ENCODE results near the gene CADPS. TPM values are rescaled to one million over a fixed set of nuclear protein-coding genes. Genes with fewer than 3 reads are reported as not detected.
A peak's percentile ranks its signal among the peaks of the same experiment; 100 is the strongest.

The CADPS gene
- total and polyA plus RNA-seq, 4 donors, result 0.13 to 3.6 (median 0.49) TPM

- Histone ChIP-seq H3K4me1 (ENCODE audit: control insufficient read depth in 5 of 5, insufficient read depth in 5 of 5, low read length in 5 of 5) (peaks cover 0 to 6% (median 0%) of the 10 kb centered on the region in 5 donors), H3K9ac (ENCODE audit: insufficient read depth in 1 of 2, low read length in 2 of 2) (no peak overlapping the region), H3K27me3 (ENCODE audit: control insufficient read depth in 3 of 3, insufficient read depth in 3 of 3, low read length in 2 of 3) (peaks cover 0 to 44% (median 20%) of the 10 kb centered on the region in 3 donors), H3K4me3 (no peak overlapping the region), H3K27ac (ENCODE audit: low read depth in 1 of 2, low read length in 1 of 2) (no peak overlapping the region), H3K9me3 (ENCODE audit: control insufficient read depth in 4 of 4, insufficient read depth in 3 of 4, low read length in 3 of 4) (peaks cover 0 to 7% (median 0%) of the 10 kb centered on the region in 4 donors), H3K36me3 (ENCODE audit: control insufficient read depth in 4 of 4, insufficient read depth in 4 of 4, low read length in 4 of 4) (no peaks in the 10 kb centered on the region)
- TF ChIP-seq CTCF (IDR thresholded peaks at IDR 0.05; ENCODE audit: control extremely low read depth, extremely low read depth), result no peak
- 87 to 88% methylated on average over 3 of the region's 3 CpGs for WGBS, 2 donors
- DNase-seq (no peak), ATAC-seq (ENCODE audit: insufficient read depth, low FRiP score) (no peak)
Measured at GRCh38 chr3:62387251-62387650, 488.0 kb downstream of the CADPS start.

- H3K4me3 ChIP-seq, result no peak overlapping the region
- H3K4me1 ChIP-seq (ENCODE audit: control insufficient read depth in 5 of 5, insufficient read depth in 5 of 5, low read length in 5 of 5), result peaks cover 0 to 7% (median 0%) of the 10 kb centered on the region in 5 donors
- no peaks in the 10 kb centered on the region for H3K36me3 ChIP-seq (ENCODE audit: control insufficient read depth in 4 of 4, insufficient read depth in 4 of 4, low read length in 4 of 4)
- ATAC-seq (ENCODE audit: insufficient read depth, low FRiP score) (no peak), DNase-seq (peak in 1 of 3 donors; percentile 11)
- H3K9ac ChIP-seq (ENCODE audit: insufficient read depth in 1 of 2, low read length in 2 of 2), result no peak overlapping the region
- H3K27ac ChIP-seq (ENCODE audit: low read depth in 1 of 2, low read length in 1 of 2), result no peak overlapping the region
- H3K9me3 ChIP-seq (ENCODE audit: control insufficient read depth in 4 of 4, insufficient read depth in 3 of 4, low read length in 3 of 4), result peaks cover 0 to 5% (median 0%) of the 10 kb centered on the region in 4 donors
- no peak for TF ChIP-seq CTCF (IDR thresholded peaks at IDR 0.05; ENCODE audit: control extremely low read depth, extremely low read depth)
- H3K27me3 ChIP-seq (ENCODE audit: control insufficient read depth in 3 of 3, insufficient read depth in 3 of 3, low read length in 2 of 3), result peaks cover 19 to 89% (median 81%) of the 10 kb centered on the region in 3 donors
- 5 to 6% methylated on average over 21 of the region's 21 CpGs for WGBS, 2 donors
Measured at GRCh38 chr3:62379321-62379798, 495.9 kb downstream of the CADPS start.

DNA sequence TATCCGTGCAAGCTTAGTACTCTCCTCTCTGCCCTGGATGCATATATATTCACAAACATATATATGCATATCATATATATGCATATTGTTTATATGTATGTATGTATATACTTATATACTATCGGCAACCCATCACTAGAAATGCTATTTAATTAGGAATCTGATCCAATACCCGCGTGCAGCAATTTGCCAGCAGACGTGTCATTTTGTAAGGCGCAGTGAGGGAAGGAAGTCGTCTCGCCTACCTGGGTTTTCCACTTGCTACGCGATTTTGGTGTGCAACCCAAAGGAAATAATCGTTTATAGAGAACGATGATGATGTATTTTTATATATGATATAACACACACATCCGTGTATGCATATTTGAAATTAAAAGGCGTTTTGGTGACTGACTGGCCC is 496.3 kb downstream of the CADPS start:
- no peak for DNase-seq
- no peak for ATAC-seq (ENCODE audit: insufficient read depth, low FRiP score)
- 5% methylated on average over 14 of the region's 14 CpGs for WGBS, 2 donors
- no peak overlapping the region for H3K9ac ChIP-seq (ENCODE audit: insufficient read depth in 1 of 2, low read length in 2 of 2)
- peaks cover 0 to 4% (median 0%) of the 10 kb centered on the region in 4 donors for H3K9me3 ChIP-seq (ENCODE audit: control insufficient read depth in 4 of 4, insufficient read depth in 3 of 4, low read length in 3 of 4)
- H3K36me3 ChIP-seq (ENCODE audit: control insufficient read depth in 4 of 4, insufficient read depth in 4 of 4, low read length in 4 of 4), result no peaks in the 10 kb centered on the region
- no peak overlapping the region for H3K4me3 ChIP-seq
- H3K4me1 ChIP-seq (ENCODE audit: control insufficient read depth in 5 of 5, insufficient read depth in 5 of 5, low read length in 5 of 5), result peaks cover 0 to 12% (median 0%) of the 10 kb centered on the region in 5 donors
- H3K27ac ChIP-seq (ENCODE audit: low read depth in 1 of 2, low read length in 1 of 2), result no peak overlapping the region
- H3K27me3 ChIP-seq (ENCODE audit: control insufficient read depth in 3 of 3, insufficient read depth in 3 of 3, low read length in 2 of 3), result peaks cover 22 to 94% (median 86%) of the 10 kb centered on the region in 3 donors
- TF ChIP-seq CTCF (IDR thresholded peaks at IDR 0.05; ENCODE audit: control extremely low read depth, extremely low read depth), result no peak

GRCh38 chr3:62378311-62378789 is 496.9 kb downstream of the CADPS start:
- DNase-seq, result no peak
- H3K27me3 ChIP-seq (ENCODE audit: control insufficient read depth in 3 of 3, insufficient read depth in 3 of 3, low read length in 2 of 3), result peaks cover 26 to 95% (median 90%) of the 10 kb centered on the region in 3 donors
- H3K4me1 ChIP-seq (ENCODE audit: control insufficient read depth in 5 of 5, insufficient read depth in 5 of 5, low read length in 5 of 5), result peaks cover 0 to 16% (median 0%) of the 10 kb centered on the region in 5 donors
- no peak overlapping the region for H3K4me3 ChIP-seq
- peaks cover 0 to 4% (median 0%) of the 10 kb centered on the region in 4 donors for H3K9me3 ChIP-seq (ENCODE audit: control insufficient read depth in 4 of 4, insufficient read depth in 3 of 4, low read length in 3 of 4)
- no peaks in the 10 kb centered on the region for H3K36me3 ChIP-seq (ENCODE audit: control insufficient read depth in 4 of 4, insufficient read depth in 4 of 4, low read length in 4 of 4)
- no peak for TF ChIP-seq CTCF (IDR thresholded peaks at IDR 0.05; ENCODE audit: control extremely low read depth, extremely low read depth)
- 5% methylated on average over 29 of the region's 29 CpGs for WGBS, 2 donors
- no peak overlapping the region for H3K9ac ChIP-seq (ENCODE audit: insufficient read depth in 1 of 2, low read length in 2 of 2)
- ATAC-seq (ENCODE audit: insufficient read depth, low FRiP score), result no peak
- H3K27ac ChIP-seq (ENCODE audit: low read depth in 1 of 2, low read length in 1 of 2), result no peak overlapping the region

Measured in lung (tissue), 12 donors.